Liver (tissue), 10 donors: ENCODE results near the gene SIPA1L3. TPM values are rescaled to one million over a fixed set of nuclear protein-coding genes. Genes with fewer than 3 reads are reported as not detected.
A peak's percentile ranks its signal among the peaks of the same experiment; 100 is the strongest.

Experiments
- DNase-seq: peaks from one replicate; pipeline ENCODE4 v3.0.0-alpha.2; 2017; ENCODE audit warnings: low spot score
- H3K27ac ChIP-seq, 2 donors: one replicate each; pipeline ENCODE4 v1.7.0; 2013; ENCODE audit warnings: inconsistent platforms in 2 of 2, low read length in 2 of 2, control low read depth in 1 of 2, low read depth in 1 of 2, mild to moderate bottlenecking in 1 of 2
- H3K27me3 ChIP-seq, 4 donors: one replicate each; pipeline versions ENCODE4 v1.6.1 to v1.7.0; 2013; ENCODE audit warnings: low read length in 3 of 4, inconsistent platforms in 1 of 4, mild to moderate bottlenecking in 1 of 4, moderate library complexity in 1 of 4; ENCODE audit not compliant: control insufficient read depth in 4 of 4, insufficient read depth in 4 of 4
- H3K36me3 ChIP-seq, 4 donors: one replicate each; pipeline versions ENCODE4 v1.6.1 to v1.7.0; 2013; ENCODE audit warnings: low read length in 3 of 4, mild to moderate bottlenecking in 3 of 4, low read depth in 1 of 4, moderate library complexity in 1 of 4; ENCODE audit not compliant: control insufficient read depth in 4 of 4, insufficient read depth in 3 of 4
- H3K4me1 ChIP-seq, 4 donors: one replicate each; pipeline versions ENCODE4 v1.6.1 to v1.7.0; 2013; ENCODE audit warnings: low read length in 3 of 4, mild to moderate bottlenecking in 3 of 4, moderate library complexity in 1 of 4; ENCODE audit not compliant: control insufficient read depth in 4 of 4, insufficient read depth in 4 of 4
- H3K4me3 ChIP-seq, 3 donors: one replicate each; pipeline versions ENCODE4 v1.6.1 to v1.7.0; 2013; ENCODE audit warnings: low read length in 3 of 3, control low read depth in 1 of 3, low read depth in 1 of 3, mild to moderate bottlenecking in 1 of 3
- H3K9ac ChIP-seq, 2 donors: one replicate each; pipeline ENCODE4 v1.7.0; 2013; ENCODE audit warnings: low read length in 2 of 2, mild to moderate bottlenecking in 2 of 2, moderate library complexity in 2 of 2, control low read depth in 1 of 2, low read depth in 1 of 2
- H3K9me3 ChIP-seq, 4 donors: one replicate each; pipeline versions ENCODE4 v1.6.1 to v1.7.0; 2013; ENCODE audit warnings: low read length in 3 of 4; ENCODE audit not compliant: control insufficient read depth in 4 of 4
- ATF3 ChIP-seq: IDR thresholded peaks from 2 replicates; pipeline ENCODE4 v1.6.1; 2016; ENCODE audit warnings: antibody characterized with exemption
- CTCF ChIP-seq: fragments of 150-350 bp; IDR thresholded peaks from 2 replicates; pipeline ENCODE4 v1.5.1; 2017; ENCODE audit warnings: improper control_type of control experiment, low read depth, low read length; ENCODE audit not compliant: missing input control
- EGR1 ChIP-seq, 2 donors: IDR thresholded peaks; 2 replicates each; pipeline ENCODE4 v1.6.1; 2016 to 2018; ENCODE audit warnings: antibody characterized with exemption in 2 of 2, low read depth in 2 of 2
- FOXA1 ChIP-seq: IDR thresholded peaks from 2 replicates; pipeline ENCODE4 v1.6.1; 2016; ENCODE audit warnings: antibody characterized with exemption
- FOXA2 ChIP-seq: IDR thresholded peaks from 2 replicates; pipeline ENCODE4 v1.6.1; 2016; ENCODE audit warnings: antibody characterized with exemption
- GABPA ChIP-seq, 2 donors: IDR thresholded peaks in 1 of 2; conservative IDR thresholded peaks in 1 of 2; 2 replicates each; pipeline ENCODE4 v1.6.1; 2016; ENCODE audit warnings: antibody characterized with exemption in 2 of 2, mild to moderate bottlenecking in 1 of 2, moderate library complexity in 1 of 2
- HNF4A ChIP-seq, 2 donors: conservative IDR thresholded peaks; 2 replicates each; pipeline ENCODE4 v1.6.1; 2016; ENCODE audit warnings: antibody characterized with exemption in 2 of 2, mild to moderate bottlenecking in 2 of 2
- HNF4G ChIP-seq: IDR thresholded peaks from 2 replicates; pipeline ENCODE4 v1.6.1; 2016; ENCODE audit warnings: antibody characterized with exemption
- JUND ChIP-seq, 2 donors: IDR thresholded peaks; 2 replicates each; pipeline ENCODE4 v1.6.1; 2016; ENCODE audit warnings: antibody characterized with exemption in 2 of 2
- MAX ChIP-seq: IDR thresholded peaks from 2 replicates; pipeline ENCODE4 v1.6.1; 2016; ENCODE audit warnings: antibody characterized with exemption
- NR2F2 ChIP-seq: IDR thresholded peaks from 2 replicates; pipeline ENCODE4 v1.6.1; 2016; ENCODE audit warnings: antibody characterized with exemption
- RAD21 ChIP-seq, 2 donors: IDR thresholded peaks; 2 replicates each; pipeline ENCODE4 v1.6.1; 2016; ENCODE audit warnings: antibody characterized with exemption in 2 of 2, mild to moderate bottlenecking in 2 of 2
- REST ChIP-seq: IDR thresholded peaks from 2 replicates; pipeline ENCODE4 v1.6.1; 2016; ENCODE audit warnings: antibody characterized with exemption, mild to moderate bottlenecking
- RXRA ChIP-seq, 2 donors: IDR thresholded peaks; 2 replicates each; pipeline ENCODE4 v1.6.1; 2017 to 2018; ENCODE audit warnings: antibody characterized with exemption in 2 of 2, mild to moderate bottlenecking in 1 of 2
- SP1 ChIP-seq: IDR thresholded peaks from 2 replicates; pipeline ENCODE4 v1.6.1; 2018; ENCODE audit warnings: antibody characterized with exemption, mild to moderate bottlenecking
- TAF1 ChIP-seq: conservative IDR thresholded peaks from 2 replicates; pipeline ENCODE4 v1.6.1; 2016; ENCODE audit warnings: antibody characterized with exemption, mild to moderate bottlenecking
- YY1 ChIP-seq: IDR thresholded peaks from 2 replicates; pipeline ENCODE4 v1.6.1; 2016; ENCODE audit warnings: antibody characterized with exemption, mild to moderate bottlenecking
- ZBTB33 ChIP-seq: IDR thresholded peaks from 2 replicates; pipeline ENCODE4 v1.6.1; 2016; ENCODE audit warnings: antibody characterized with exemption
- WGBS: extraction: QIAGEN DNeasy Blood & Tissue Kit; methylation state at CpG from one replicate; pipeline ENCODE4 v1.1.7; 2013; 5-methylcytosine and 5-hydroxymethylcytosine counted together
- polyA plus RNA-seq, 2 donors: library from polyadenylated mRNA; stranded (reverse) in 1 of 2; unstranded in 1 of 2; fragments of 200-250 nt in 1 of 2; fragments of >200 nt in 1 of 2; fragmentation: Nextera tagmentation in 1 of 2; extraction: Ambion mirVana in 1 of 2; gene quantifications; one replicate each; pipeline versions ENCODE4 v1.2.1 to v1.2.3, GENCODE V29; 2013 to 2015
- small RNA-seq: library from RNA; depleted of rRNA; stranded (forward); fragments of <200 nt; gene quantifications from one replicate; pipeline ENCODE3, GENCODE V24; 2014
- total RNA-seq, 2 donors: library from RNA; depleted of rRNA; stranded (reverse); fragments of >200 nt; gene quantifications; one replicate each; pipeline ENCODE4 v1.2.3, GENCODE V29; 2014
- donor health status: healthy.
- donor health status: healthy.
- donor health status: healthy.
- donor health status: healthy.
- donor health status: healthy.

SIPA1L3 gene
- total and polyA plus RNA-seq, 4 donors, result 2.4 to 10.0 (median 4.4) TPM

GRCh38 chr19:38255383-38256014 is 348.5 kb downstream of the SIPA1L3 start:
- H3K9ac ChIP-seq, result no peak overlapping the region

More at GRCh38 chr19:38255383-38256014, 348.5 kb downstream of the SIPA1L3 start:
- peak overlapping the region in 2 of 3 donors; percentile 20 to 52 for H3K4me3 ChIP-seq
- H3K36me3 ChIP-seq, result no peaks in the 10 kb centered on the region
- no peak for TF ChIP-seq MAX
- TF ChIP-seq HNF4A (conservative IDR thresholded peaks at IDR 0.05), result no peak
- TF ChIP-seq HNF4G, result no peak
- no peak for TF ChIP-seq TAF1
- TF ChIP-seq ATF3, result no peak
- TF ChIP-seq RXRA (IDR thresholded peaks at IDR 0.05), result no peak
- TF ChIP-seq FOXA2, result no peak
- TF ChIP-seq FOXA1, result no peak
- no peak for TF ChIP-seq YY1
- no peak for TF ChIP-seq NR2F2
- no peak for TF ChIP-seq REST
- TF ChIP-seq GABPA (IDR thresholded peaks at IDR 0.05 in 1 of 2, conservative IDR thresholded peaks at IDR 0.05 in 1 of 2), result no peak
- TF ChIP-seq JUND (IDR thresholded peaks at IDR 0.05), result no peak
- no peak for TF ChIP-seq RAD21 (IDR thresholded peaks at IDR 0.05)
- no peak for TF ChIP-seq CTCF
- TF ChIP-seq ZBTB33, result no peak
- TF ChIP-seq SP1, result no peak
- no peak for TF ChIP-seq EGR1 (IDR thresholded peaks at IDR 0.05; ENCODE audit: low read depth in 2 of 2)
- peaks cover 8 to 26% (median 10%) of the 10 kb centered on the region in 4 donors for H3K4me1 ChIP-seq
- no peak for DNase-seq
- H3K9me3 ChIP-seq, result no peaks in the 10 kb centered on the region
- 58% methylated on average over 17 of the region's 17 CpGs for WGBS
- peak overlapping the region; percentile 36 to 61 for H3K27ac ChIP-seq
- H3K27me3 ChIP-seq, result peaks cover 0 to 6% (median 1%) of the 10 kb centered on the region in 4 donors

Small RNA genes within 50 kb of the gene (small RNA-seq; reads per million reads assigned to genes)
- gene RN7SL663P, result not detected

Other genes starting within 250 kb of the SIPA1L3 start
- gene ZNF607, start 187.4 kb upstream of the SIPA1L3 start, total RNA-seq, result 1 to 10 TPM in 1 of 2 donors, under 1 TPM in 1; 0.84 to 2.6 TPM
- under 1 TPM; 0.22 to 0.28 TPM for gene ZNF607, start 187.4 kb upstream of the SIPA1L3 start, polyA plus RNA-seq
- gene ZNF573, start 127.6 kb upstream of the SIPA1L3 start, total RNA-seq, result 1 to 10 TPM; 4.5 to 5.0 TPM
- 1 to 10 TPM in 1 of 2 donors, under 1 TPM in 1; 0.42 to 3.9 TPM for gene ZNF573, start 127.6 kb upstream of the SIPA1L3 start, polyA plus RNA-seq
- not detected for gene WDR87, start 614 bp upstream of the SIPA1L3 start, total RNA-seq
- not detected for gene WDR87, start 614 bp upstream of the SIPA1L3 start, polyA plus RNA-seq